GM23248 (cell line): ENCODE results near the gene CHN2. TPM values are rescaled to one million over a fixed set of nuclear protein-coding genes. Genes with fewer than 3 reads are reported as not detected.

Experiments used
- DNase-seq: peaks from one replicate; pipeline ENCODE4 v3.0.0-alpha.2; 2015
- H2AFZ ChIP-seq: fragments of 200-600 bp; sonication (generic); 2 replicates; pipeline ENCODE4 v1.6.1; 2016; ENCODE audit warnings: antibody characterized with exemption
- H3F3A ChIP-seq: fragments of 200-600 bp; sonication (generic); 2 replicates; pipeline ENCODE4 v1.6.1; 2016; ENCODE audit warnings: mild to moderate bottlenecking, antibody characterized with exemption, mixed run types; ENCODE audit not compliant: insufficient read depth
- H3K27ac ChIP-seq: fragments of 200-600 bp; sonication (generic); 2 replicates; pipeline ENCODE4 v1.5.1; 2016; ENCODE audit warnings: mild to moderate bottlenecking
- H3K27me3 ChIP-seq: fragments of 200-600 bp; sonication (generic); replicated peaks from 2 replicates; pipeline ENCODE4 v1.6.1; 2016; ENCODE audit warnings: mild to moderate bottlenecking; ENCODE audit not compliant: insufficient read depth
- H3K36me3 ChIP-seq: fragments of 200-600 bp; sonication (generic); 2 replicates; pipeline ENCODE4 v1.6.1; 2016; ENCODE audit warnings: low read depth, mild to moderate bottlenecking
- H3K4me1 ChIP-seq: fragments of 200-600 bp; sonication (generic); 2 replicates; pipeline ENCODE4 v1.6.1; 2016; ENCODE audit warnings: mild to moderate bottlenecking; ENCODE audit not compliant: insufficient read depth
- H3K4me2 ChIP-seq: fragments of 200-600 bp; sonication (generic); one replicate; pipeline ENCODE4 v1.6.1; 2016; ENCODE audit warnings: mild to moderate bottlenecking; ENCODE audit not compliant: unreplicated experiment
- H3K4me3 ChIP-seq: fragments of 200-600 bp; sonication (generic); 2 replicates; pipeline ENCODE4 v1.5.1; 2016; ENCODE audit warnings: mild to moderate bottlenecking
- H3K79me2 ChIP-seq: fragments of 200-600 bp; sonication (generic); 2 replicates; pipeline ENCODE4 v1.6.1; 2016; ENCODE audit warnings: mild to moderate bottlenecking; ENCODE audit not compliant: insufficient read depth
- H3K9ac ChIP-seq: fragments of 200-600 bp; sonication (generic); 2 replicates; pipeline ENCODE4 v1.6.1; 2016; ENCODE audit warnings: mild to moderate bottlenecking
- H3K9me2 ChIP-seq: fragments of 200-600 bp; sonication (generic); 2 replicates; pipeline ENCODE4 v1.6.1; 2016; ENCODE audit warnings: mixed run types, mild to moderate bottlenecking, moderate library complexity; ENCODE audit not compliant: insufficient read depth
- H3K9me3 ChIP-seq: fragments of 200-600 bp; sonication (generic); one replicate; pipeline ENCODE4 v1.6.1; 2017; ENCODE audit warnings: low read depth
- H4K20me1 ChIP-seq: fragments of 200-600 bp; sonication (generic); 2 replicates; pipeline ENCODE4 v1.6.0; 2016; ENCODE audit not compliant: insufficient read depth
- EZH2 ChIP-seq: fragments of 200-600 bp; sonication (generic); IDR thresholded peaks from 2 replicates; pipeline ENCODE4 v1.6.1; 2018; ENCODE audit warnings: antibody characterized with exemption, mild to moderate bottlenecking; ENCODE audit not compliant: insufficient read depth, poor library complexity, severe bottlenecking
- EZH2phosphoT487 ChIP-seq: fragments of 200-600 bp; sonication (generic); IDR thresholded peaks from 2 replicates; pipeline ENCODE4 v1.6.1; 2018; ENCODE audit warnings: antibody characterized with exemption, moderate library complexity, mild to moderate bottlenecking, low read depth; ENCODE audit not compliant: insufficient read depth
- WGBS, 2 experiments: methylation state at CpG; one replicate each; pipeline ENCODE4 v1.1.6; 2015 to 2017; ENCODE audit warnings: low lambda C conversion rate in 2 of 2, low coverage in 1 of 2; ENCODE audit errors: missing lambda C conversion rate in 2 of 2; 5-methylcytosine and 5-hydroxymethylcytosine counted together
- in situ Hi-C: fragments of 300-500 bp; cut with MboI; formaldehyde crosslinking; loops from 2 replicates; pipeline ENCODE4 v1.15.0; 2020
- polyA plus RNA-seq: library from polyadenylated mRNA; unstranded; fragments of >200 nt; fragmentation: Nextera tagmentation; extraction: Ambion mirVana; gene quantifications from 2 replicates; pipeline ENCODE4 v1.2.1, GENCODE V29; 2016
- total RNA-seq: library from RNA; depleted of rRNA; stranded (reverse); fragments of >200 nt; shearing (Covaris generic); gene quantifications from 2 replicates; pipeline ENCODE4 v1.2.3, GENCODE V29; 2014

Gene CHN2
- total and polyA plus RNA-seq, 2 experiments from 2014 or later, result 1.5 to 2.3 TPM

- Histone ChIP-seq H3K79me2 (no peaks in the 10 kb centered on the region), H3F3A (no peaks in the 10 kb centered on the region), H3K4me2 (no peak overlapping the region), H2AFZ (no peak overlapping the region), H3K4me1 (no peaks in the 10 kb centered on the region), H3K27me3 (peaks cover 27% of the 10 kb centered on the region; the same call in 1 of the 2 replicates), H3K4me3 (no peak overlapping the region), H3K9ac (no peak overlapping the region), H3K36me3 (no peaks in the 10 kb centered on the region), H3K9me2 (no peaks in the 10 kb centered on the region), H3K9me3 (no peaks in the 10 kb centered on the region), H3K27ac (no peak overlapping the region), H4K20me1 (no peaks in the 10 kb centered on the region)
- no peak for DNase-seq
- in situ Hi-C loops, result no loop called here
- WGBS, 2 experiments, result 74 to 82% methylated on average over 4 of the region's 4 CpGs
- TF ChIP-seq EZH2 (no peak), EZH2phosphoT487 (no peak)
Observed at GRCh38 chr7:29352041-29352440, 157.5 kb downstream of the CHN2 start.

GRCh38 chr7:29353810-29354209 is 159.2 kb downstream of the CHN2 start:
- H3K4me1 ChIP-seq, result no peaks in the 10 kb centered on the region
- DNase-seq, result no peak
- H3K9me3 ChIP-seq, result no peaks in the 10 kb centered on the region
- H3K9me2 ChIP-seq, result no peaks in the 10 kb centered on the region
- H2AFZ ChIP-seq, result no peak overlapping the region
- no peaks in the 10 kb centered on the region for H4K20me1 ChIP-seq
- TF ChIP-seq EZH2 (no peak), EZH2phosphoT487 (no peak)
- H3K9ac ChIP-seq, result no peak overlapping the region
- H3K4me2 ChIP-seq, result no peak overlapping the region
- H3F3A ChIP-seq, result no peaks in the 10 kb centered on the region
- no peak overlapping the region for H3K27ac ChIP-seq
- H3K27me3 ChIP-seq, result peaks cover 12% of the 10 kb centered on the region; the same call in 1 of the 2 replicates
- no peaks in the 10 kb centered on the region for H3K36me3 ChIP-seq
- H3K79me2 ChIP-seq, result no peaks in the 10 kb centered on the region
- WGBS, 2 experiments, result 62 to 64% methylated on average over 5 of the region's 5 CpGs
- no peak overlapping the region for H3K4me3 ChIP-seq
- in situ Hi-C loops, result no loop called here

- no peaks in the 10 kb centered on the region for H3K9me3 ChIP-seq
- H3K27me3 ChIP-seq, result peaks cover 9% of the 10 kb centered on the region; the same call in 1 of the 2 replicates
- in situ Hi-C loops, result no loop called here
- no peaks in the 10 kb centered on the region for H3K79me2 ChIP-seq
- H2AFZ ChIP-seq, result no peak overlapping the region
- WGBS, 2 experiments, result 78 to 80% methylated on average over 4 of the region's 4 CpGs
- TF ChIP-seq EZH2phosphoT487 (no peak), EZH2 (no peak)
- no peak for DNase-seq
- no peaks in the 10 kb centered on the region for H3F3A ChIP-seq
- H3K4me2 ChIP-seq, result no peak overlapping the region
- no peaks in the 10 kb centered on the region for H4K20me1 ChIP-seq
- no peaks in the 10 kb centered on the region for H3K9me2 ChIP-seq
- H3K4me3 ChIP-seq, result no peak overlapping the region
- no peaks in the 10 kb centered on the region for H3K36me3 ChIP-seq
- H3K27ac ChIP-seq, result no peak overlapping the region
- H3K9ac ChIP-seq, result no peak overlapping the region
- no peaks in the 10 kb centered on the region for H3K4me1 ChIP-seq
Observed at GRCh38 chr7:29354340-29354739, 159.8 kb downstream of the CHN2 start.

GRCh38 chr7:29355388-29355787 is 160.8 kb downstream of the CHN2 start:
- Histone ChIP-seq H3K4me2 (no peak overlapping the region), H3K79me2 (no peaks in the 10 kb centered on the region), H3K9me3 (no peaks in the 10 kb centered on the region), H4K20me1 (no peaks in the 10 kb centered on the region), H3K4me3 (no peak overlapping the region), H3K36me3 (no peaks in the 10 kb centered on the region), H3F3A (no peaks in the 10 kb centered on the region), H3K4me1 (no peaks in the 10 kb centered on the region; the same call in 1 of the 2 replicates), H2AFZ (no peak overlapping the region), H3K9ac (no peak overlapping the region), H3K27ac (no peak overlapping the region), H3K27me3 (peaks cover 16% of the 10 kb centered on the region; the same call in 1 of the 2 replicates), H3K9me2 (no peaks in the 10 kb centered on the region)
- in situ Hi-C loops, result no loop called here
- TF ChIP-seq EZH2phosphoT487, result no peak
- no peak for TF ChIP-seq EZH2
- WGBS, 2 experiments, result 67 to 77% methylated on average over 7 of the region's 7 CpGs
- DNase-seq, result no peak

- Histone ChIP-seq H3K4me1 (no peaks in the 10 kb centered on the region; the same call in 1 of the 2 replicates), H4K20me1 (no peaks in the 10 kb centered on the region), H3K36me3 (no peaks in the 10 kb centered on the region), H3K4me3 (no peak overlapping the region), H3K27ac (no peak overlapping the region), H3K27me3 (peaks cover 25% of the 10 kb centered on the region; the same call in 1 of the 2 replicates), H2AFZ (no peak overlapping the region), H3K79me2 (no peaks in the 10 kb centered on the region), H3K9me3 (no peaks in the 10 kb centered on the region), H3F3A (no peaks in the 10 kb centered on the region), H3K9me2 (no peaks in the 10 kb centered on the region), H3K9ac (no peak overlapping the region), H3K4me2 (no peak overlapping the region)
- no peak for DNase-seq
- in situ Hi-C loops, result no loop called here
- no peak for TF ChIP-seq EZH2
- TF ChIP-seq EZH2phosphoT487, result no peak
- 79 to 82% methylated on average over 9 of the region's 9 CpGs for WGBS, 2 experiments
Observed at GRCh38 chr7:29356631-29357030, 162.1 kb downstream of the CHN2 start.
